ENCODE measurements around the gene TFDP1.

Gene TFDP1

GRCh38 chr13:113651511-113652403 lies 67.2 kb downstream of the TFDP1 start:
- DNase-seq (ENCODE audit: low read depth), result no peak

GRCh38 chr13:113652404-113653263 lies 68.1 kb downstream of the TFDP1 start:
- no peak for DNase-seq (ENCODE audit: low read depth)

GRCh38 chr13:113653264-113654174 lies 69.0 kb downstream of the TFDP1 start:
- no peak for DNase-seq (ENCODE audit: low read depth)

GRCh38 chr13:113654175-113654560 lies 69.6 kb downstream of the TFDP1 start:
- DNase-seq (ENCODE audit: low read depth), result no peak

- DNase-seq (ENCODE audit: low read depth), result no peak
Observed at GRCh38 chr13:113654591-113655345, 70.2 kb downstream of the TFDP1 start.

GRCh38 chr13:113655346-113656002 lies 70.9 kb downstream of the TFDP1 start:
- no peak for DNase-seq (ENCODE audit: low read depth)

- no peak for DNase-seq (ENCODE audit: low read depth)
Observed at GRCh38 chr13:113656003-113656588, 71.5 kb downstream of the TFDP1 start.

GRCh38 chr13:113656831-113657671 lies 72.5 kb downstream of the TFDP1 start:
- no peak for DNase-seq (ENCODE audit: low read depth)

GRCh38 chr13:113657851-113658741 lies 73.5 kb downstream of the TFDP1 start, which contains the start of gene ATP4B:
ATP4B (minus strand) TSS chr13:113658198; CDS start chr13:113658144, 54 bp downstream.
- DNase-seq (ENCODE audit: low read depth), result no peak

GRCh38 chr13:113658836-113659235 lies 74.3 kb downstream of the TFDP1 start:
- DNase-seq (ENCODE audit: low read depth), result no peak

GRCh38 chr13:113659337-113659736 lies 74.8 kb downstream of the TFDP1 start:
- no peak for DNase-seq (ENCODE audit: low read depth)

- no peak for DNase-seq (ENCODE audit: low read depth)
Observed at GRCh38 chr13:113660066-113660465, 75.5 kb downstream of the TFDP1 start.

GRCh38 chr13:113661509-113661908 lies 77.0 kb downstream of the TFDP1 start:
- DNase-seq (ENCODE audit: low read depth), result no peak

- DNase-seq (ENCODE audit: low read depth), result no peak
Observed at GRCh38 chr13:113663934-113664333, 79.4 kb downstream of the TFDP1 start.

GRCh38 chr13:113664751-113665596 lies 80.4 kb downstream of the TFDP1 start:
- no peak for DNase-seq (ENCODE audit: low read depth)

GRCh38 chr13:113665597-113666328 lies 81.2 kb downstream of the TFDP1 start:
- DNase-seq (ENCODE audit: low read depth), result no peak

GRCh38 chr13:113666329-113666670 lies 81.7 kb downstream of the TFDP1 start:
- no peak for DNase-seq (ENCODE audit: low read depth)

All from amniotic epithelial cell (primary cell).